HepG2 (cell line): ENCODE measurements around the gene LORICRIN. TPM values are rescaled to one million over a fixed set of nuclear protein-coding genes. Genes with fewer than 3 reads are reported as not detected.

Source experiments
- ATAC-seq: fragments of 200-7000 bp; cut with Tn5 transposase; 3 replicates; pipeline ENCODE4 v1.9.1; 2020; ENCODE audit warnings: mild to moderate bottlenecking, moderate library complexity
- BruUV-seq: library from RNA; stranded (reverse); fragments of 400-500 nt; replicated peaks from 2 replicates; lab custom pipeline; 2021; lab: Mats Ljungman, UMichigan
- CTCF ChIA-PET: fragments of 300-600 bp; formaldehyde crosslinking; extraction: SDS; loops from one replicate; lab custom pipeline; 2021; ENCODE audit warnings: low total read pairs, inconsistent platforms, low intra/inter-chr PET ratio; lab: Yijun Ruan, JAX
- POLR2A ChIA-PET: fragments of 350-600 bp; sonication (Branson Sonifier 250); formaldehyde crosslinking; loops from one replicate; lab custom pipeline; 2020; ENCODE audit warnings: antibody characterized with exemption, inconsistent platforms; lab: Yijun Ruan, JAX
- DNase-seq: peaks from one replicate; pipeline ENCODE4 v3.0.0-alpha.2; 2015; ENCODE audit warnings: low spot score
- FAIRE-seq: peaks from 3 replicates; lab custom pipeline; 2011; peaks lifted over from hg19 to GRCh38; lab: Jason Lieb, UNC
- H2AFZ ChIP-seq: one replicate; pipeline ENCODE4 v1.6.1; 2011; ENCODE audit warnings: low read length, inconsistent platforms
- H3K27ac ChIP-seq: fragments of 300-600 bp; 3 replicates; pipeline ENCODE4 v1.8.0; 2011; ENCODE audit warnings: mixed run types, mild to moderate bottlenecking, mixed read lengths, low read length, inconsistent platforms; ENCODE audit not compliant: insufficient read depth; ENCODE audit errors: extremely low read length
- H3K27me3 ChIP-seq, 2 experiments: fragments of 200-600 bp in 1 of 2; 2 replicates in 1 of 2; 3 replicates in 1 of 2; pipeline versions ENCODE4 v1.6.0 to v1.8.0; 2011; ENCODE audit warnings: low read length in 2 of 2, mild to moderate bottlenecking in 2 of 2, moderate library complexity in 2 of 2, inconsistent platforms in 1 of 2; ENCODE audit not compliant: insufficient read depth in 2 of 2, control insufficient read depth in 1 of 2
- H3K36me3 ChIP-seq, 2 experiments: fragments of 200-600 bp in 1 of 2; replicated peaks in 1 of 2; 2 replicates in 1 of 2; 3 replicates in 1 of 2; pipeline versions ENCODE4 v1.5.1 to v1.8.0; 2011; ENCODE audit warnings: low read length in 2 of 2, inconsistent platforms in 1 of 2; ENCODE audit not compliant: insufficient read depth in 2 of 2, control insufficient read depth in 1 of 2
- H3K4me1 ChIP-seq: 2 replicates; pipeline ENCODE4 v1.5.1; 2012; ENCODE audit warnings: low read length, inconsistent platforms; ENCODE audit not compliant: insufficient read depth
- H3K4me2 ChIP-seq: 2 replicates; pipeline ENCODE4 v1.6.0; 2011; ENCODE audit warnings: low read depth, low read length, inconsistent platforms
- H3K4me3 ChIP-seq, 3 experiments: fragments of 200-600 bp in 1 of 3; sonication (generic), shearing (Covaris generic) in 1 of 3; replicated peaks in 1 of 3; 2 replicates each; pipeline ENCODE4 v1.5.1; 2011 to 2016; ENCODE audit warnings: low read length in 3 of 3, inconsistent platforms in 2 of 3, low read depth in 2 of 3, mild to moderate bottlenecking in 2 of 3, control low read depth in 1 of 3, mixed read lengths in 1 of 3; ENCODE audit not compliant: insufficient read depth in 1 of 3
- H3K79me2 ChIP-seq: one replicate; pipeline ENCODE4 v1.6.1; 2011; ENCODE audit warnings: low read length, inconsistent platforms; ENCODE audit not compliant: insufficient read depth
- H3K9ac ChIP-seq: 2 replicates; pipeline ENCODE4 v1.6.0; 2011; ENCODE audit warnings: mild to moderate bottlenecking, low read depth, low read length, inconsistent platforms; ENCODE audit not compliant: insufficient read depth
- H3K9me3 ChIP-seq: 2 replicates; pipeline ENCODE4 v1.5.1; 2012; ENCODE audit warnings: mild to moderate bottlenecking, low read length
- H4K20me1 ChIP-seq: 2 replicates; pipeline ENCODE4 v1.6.0; 2011; ENCODE audit warnings: inconsistent platforms, mild to moderate bottlenecking, low read length, moderate library complexity; ENCODE audit not compliant: insufficient read depth
- ATF2 ChIP-seq: sonication (generic); formaldehyde crosslinking; IDR thresholded peaks from 2 replicates; pipeline ENCODE4 v1.4.0; 2020; ENCODE audit warnings: missing genetic modification reagents
- BCL6 ChIP-seq: IDR thresholded peaks from 2 replicates; pipeline ENCODE4 v1.6.1; 2016; ENCODE audit warnings: missing genetic modification reagents, missing compliant biosample characterization
- FOXA1 ChIP-seq, 2 experiments: fragments of 450-650 bp in 1 of 2; sonication (generic) in 1 of 2; formaldehyde crosslinking in 1 of 2; IDR thresholded peaks; 2 replicates each; pipeline versions ENCODE4 v1.4.0 to v1.6.1; 2016 to 2020; ENCODE audit warnings: missing genetic modification reagents in 1 of 2
- FOXO1 ChIP-seq: sonication (generic); formaldehyde crosslinking; IDR thresholded peaks from 2 replicates; pipeline ENCODE4 v1.4.0; 2020; ENCODE audit warnings: missing genetic modification reagents
- GTF2F1 ChIP-seq: fragments of 150-350 bp; IDR thresholded peaks from 2 replicates; pipeline ENCODE4 v1.6.1; 2014; ENCODE audit warnings: low read length
- HNF1B ChIP-seq: sonication (generic); formaldehyde crosslinking; IDR thresholded peaks from 2 replicates; pipeline ENCODE4 v1.5.1; 2020; ENCODE audit warnings: mild to moderate bottlenecking, moderate library complexity, missing genetic modification reagents
- HNRNPL ChIP-seq: fragments of 200-400 bp; formaldehyde crosslinking; IDR thresholded peaks from 2 replicates; pipeline ENCODE4 v1.6.1; 2017; ENCODE audit warnings: mild to moderate bottlenecking, low read depth, low read length
- PAWR ChIP-seq: sonication (generic); formaldehyde crosslinking; IDR thresholded peaks from 2 replicates; pipeline ENCODE4 v1.4.0; 2020; ENCODE audit warnings: missing genetic modification reagents, mild to moderate bottlenecking, borderline replicate concordance
- PRMT3 ChIP-seq: sonication (generic); formaldehyde crosslinking; IDR thresholded peaks from 2 replicates; pipeline ENCODE4 v1.8.1; 2022; ENCODE audit warnings: low read depth, mild to moderate bottlenecking, moderate library complexity, missing genetic modification reagents, borderline replicate concordance
- REPIN1 ChIP-seq: sonication (generic); formaldehyde crosslinking; IDR thresholded peaks from 2 replicates; pipeline ENCODE4 v1.8.0; 2022; ENCODE audit warnings: missing genetic modification reagents, low read depth, mild to moderate bottlenecking, borderline replicate concordance
- SYNCRIP ChIP-seq: fragments of 200-400 bp; formaldehyde crosslinking; IDR thresholded peaks from 2 replicates; pipeline ENCODE4 v1.6.1; 2018; ENCODE audit warnings: mild to moderate bottlenecking, low read depth, low read length; ENCODE audit not compliant: insufficient read depth
- ZBTB10 ChIP-seq: sonication (generic); formaldehyde crosslinking; IDR thresholded peaks from 2 replicates; pipeline ENCODE4 v1.4.0; 2020; ENCODE audit warnings: missing genetic modification reagents, borderline replicate concordance
- ZC3H13 ChIP-seq: sonication (generic); formaldehyde crosslinking; IDR thresholded peaks from 2 replicates; pipeline ENCODE4 v1.8.1; 2023; ENCODE audit warnings: mild to moderate bottlenecking, missing genetic modification reagents, moderate library complexity
- ZFX ChIP-seq: sonication (generic); formaldehyde crosslinking; IDR thresholded peaks from 2 replicates; pipeline ENCODE4 v1.4.0; 2020; ENCODE audit warnings: mild to moderate bottlenecking, low read depth, missing genetic modification reagents, moderate library complexity
- ZNF225 ChIP-seq: sonication (generic); formaldehyde crosslinking; IDR thresholded peaks from 2 replicates; pipeline ENCODE4 v1.4.0; 2020; ENCODE audit warnings: mild to moderate bottlenecking, missing genetic modification reagents
- ZNF234 ChIP-seq: sonication (generic); formaldehyde crosslinking; conservative IDR thresholded peaks from 2 replicates; pipeline ENCODE4 v1.5.1; 2020; ENCODE audit warnings: mild to moderate bottlenecking, missing genetic modification reagents
- WGBS: methylation state at CpG from one replicate; pipeline ENCODE4 v1.1.6; 2017; ENCODE audit warnings: low lambda C conversion rate; 5-methylcytosine and 5-hydroxymethylcytosine counted together
- in situ Hi-C: cut with HindIII; loops from 2 replicates; pipeline ENCODE4 v1.10.0; 2017; ENCODE audit warnings: low pct_unique_long_range_greater_than_20kb; ENCODE audit not compliant: extremely low pct_ligation_motif_present
- intact Hi-C: fragments of 100-400 bp; cut with micrococcal nuclease; formaldehyde crosslinking; loops from one replicate; pipeline ENCODE4 v1.10.0; 2022; ENCODE audit not compliant: unreplicated experiment
- polyA plus RNA-seq, 8 experiments: library from polyadenylated mRNA; depleted of rRNA in 3 of 8; stranded (reverse) in 7 of 8; unstranded in 1 of 8; fragments of >200 nt; fragmentation: Illumina TruSeq in 4 of 8; extraction: Trizol in 4 of 8; gene quantifications; 2 replicates each; pipeline versions ENCODE4 v1.2.1 to v1.2.3, GENCODE V29; 2011 to 2016; ENCODE audit warnings: low read depth in 4 of 8, missing spikeins in 1 of 8, mixed read lengths in 1 of 8; ENCODE audit not compliant: insufficient read depth in 1 of 8
- total RNA-seq, 5 experiments: library from RNA; depleted of rRNA; stranded (reverse); fragments of >200 nt; fragmentation: Illumina TruSeq; extraction: Trizol; gene quantifications; 2 replicates each; pipeline ENCODE4 v1.2.3, GENCODE V29; 2016; ENCODE audit warnings: low read depth in 1 of 5
- TF ChIP-seq, protein P1 (sequence below), 2 experiments: sonication (generic) in 1 of 2; formaldehyde crosslinking in 1 of 2; IDR thresholded peaks; 2 replicates each; pipeline versions ENCODE4 v1.4.0 to v1.6.1; 2018 to 2020; ENCODE audit warnings: missing genetic modification reagents in 2 of 2, borderline replicate concordance in 1 of 2, low read depth in 1 of 2, mild to moderate bottlenecking in 1 of 2, missing biosample characterization in 1 of 2

LORICRIN gene
- total and polyA plus RNA-seq, 2 of the 13 experiments (the other 11 are each of a cell fraction or from before 2014, with no cell fraction given): not detected

GRCh38 chr1:153246825-153247224 is 12.7 kb upstream of the LORICRIN start:
- ATAC-seq: no peak
- no TSS peak for BruUV-seq
- 0% methylated on average over 2 of the region's 2 CpGs for WGBS
- H3K4me3 ChIP-seq: no peak overlapping the region
- no peak overlapping the region for H3K27ac ChIP-seq
- H3K4me2 ChIP-seq: no peak overlapping the region
- no peaks in the 10 kb centered on the region for H3K27me3 ChIP-seq
- no peak overlapping the region for H3K9ac ChIP-seq
- H3K79me2 ChIP-seq: no peaks in the 10 kb centered on the region
- no peak for FAIRE-seq
- H3K4me1 ChIP-seq: no peaks in the 10 kb centered on the region
- POLR2A ChIA-PET: no interaction called here
- H3K36me3 ChIP-seq: no peaks in the 10 kb centered on the region
- H3K9me3 ChIP-seq: peaks cover 7% of the 10 kb centered on the region
- intact Hi-C loops: no loop called here
- in situ Hi-C loops: no loop called here
- no peak for DNase-seq
- CTCF ChIA-PET: no interaction called here
- H4K20me1 ChIP-seq: no peaks in the 10 kb centered on the region
- H2AFZ ChIP-seq: no peak overlapping the region
- TF ChIP-seq, protein P1, sequence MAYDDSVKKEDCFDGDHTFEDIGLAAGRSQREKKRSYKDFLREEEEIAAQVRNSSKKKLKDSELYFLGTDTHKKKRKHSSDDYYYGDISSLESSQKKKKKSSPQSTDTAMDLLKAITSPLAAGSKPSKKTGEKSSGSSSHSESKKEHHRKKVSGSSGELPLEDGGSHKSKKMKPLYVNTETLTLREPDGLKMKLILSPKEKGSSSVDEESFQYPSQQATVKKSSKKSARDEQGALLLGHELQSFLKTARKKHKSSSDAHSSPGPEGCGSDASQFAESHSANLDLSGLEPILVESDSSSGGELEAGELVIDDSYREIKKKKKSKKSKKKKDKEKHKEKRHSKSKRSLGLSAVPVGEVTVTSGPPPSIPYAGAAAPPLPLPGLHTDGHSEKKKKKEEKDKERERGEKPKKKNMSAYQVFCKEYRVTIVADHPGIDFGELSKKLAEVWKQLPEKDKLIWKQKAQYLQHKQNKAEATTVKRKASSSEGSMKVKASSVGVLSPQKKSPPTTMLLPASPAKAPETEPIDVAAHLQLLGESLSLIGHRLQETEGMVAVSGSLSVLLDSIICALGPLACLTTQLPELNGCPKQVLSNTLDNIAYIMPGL (CRISPR knock-in tag; IDR thresholded peaks at IDR 0.05; ENCODE audit: borderline replicate concordance in 1 of 2, low read depth in 1 of 2): no peak
- TF ChIP-seq SYNCRIP (no peak), ZFX (CRISPR knock-in tag) (no peak), ZNF234 (CRISPR knock-in tag) (no peak), REPIN1 (CRISPR knock-in tag) (no peak), BCL6 (CRISPR knock-in tag) (no peak), ATF2 (CRISPR knock-in tag) (no peak), HNF1B (CRISPR knock-in tag) (no peak), FOXA1 (IDR thresholded peaks at IDR 0.05) (no peak), FOXA1 (CRISPR knock-in tag; IDR thresholded peaks at IDR 0.05) (no peak), PAWR (CRISPR knock-in tag) (no peak), ZBTB10 (no peak), ZC3H13 (CRISPR knock-in tag) (no peak), FOXO1 (CRISPR knock-in tag) (no peak), GTF2F1 (no peak), PRMT3 (no peak), HNRNPL (no peak), ZNF225 (CRISPR knock-in tag) (no peak)
